Ovary (tissue), 9 donors: Measurements from ENCODE around the gene NEMP2. TPM values are rescaled to one million over a fixed set of nuclear protein-coding genes. Genes with fewer than 3 reads are reported as not detected.

Experiments
- DNase-seq, 5 donors: peaks; one replicate each; pipeline ENCODE4 v3.0.0-alpha.2; 2019 to 2020
- H3K27ac ChIP-seq, 2 donors: fragments of 200-600 bp; one replicate each; pipeline versions ENCODE4 v1.5.1 to v1.8.0; 2019 to 2022
- H3K27me3 ChIP-seq: fragments of 200-600 bp; one replicate; pipeline ENCODE4 v1.8.0; 2022
- H3K36me3 ChIP-seq: fragments of 200-600 bp; sonication (generic); one replicate; pipeline ENCODE4 v1.5.1; 2019
- H3K4me1 ChIP-seq: one replicate; pipeline ENCODE4 v1.8.1; 2013; ENCODE audit warnings: mild to moderate bottlenecking, moderate library complexity; ENCODE audit not compliant: insufficient read depth
- H3K4me3 ChIP-seq: fragments of 200-600 bp; sonication (generic); one replicate; pipeline ENCODE4 v1.5.1; 2017
- H3K9me3 ChIP-seq, 2 donors: fragments of 200-600 bp in 1 of 2; sonication (generic) in 1 of 2; one replicate each; pipeline versions ENCODE4 v1.5.1 to v1.8.1; 2013 to 2019; ENCODE audit warnings: mild to moderate bottlenecking in 1 of 2, moderate library complexity in 1 of 2
- CTCF ChIP-seq, 3 donors: fragments of 450-650 bp in 2 of 3; fragments of 200-600 bp in 1 of 3; IDR thresholded peaks; one replicate each; pipeline versions ENCODE4 v1.5.1 to v1.8.0; 2016 to 2022; ENCODE audit warnings: antibody characterized with exemption in 3 of 3, mild to moderate bottlenecking in 1 of 3
- EP300 ChIP-seq: sonication (generic); formaldehyde crosslinking; IDR thresholded peaks from one replicate; pipeline ENCODE4 v1.6.1; 2017; ENCODE audit warnings: antibody characterized with exemption
- POLR2A ChIP-seq: fragments of 450-650 bp; IDR thresholded peaks from one replicate; pipeline ENCODE4 v1.6.1; 2017; ENCODE audit warnings: antibody characterized with exemption, mild to moderate bottlenecking, moderate library complexity
- WGBS, 3 donors: extraction: QIAGEN DNeasy Blood & Tissue Kit in 1 of 3; methylation state at CpG; one replicate each; pipeline versions ENCODE4 v1.1.5 to v1.1.7; 2013 to 2017; 5-methylcytosine and 5-hydroxymethylcytosine counted together
- intact Hi-C, 4 donors: fragments of 100-400 bp; cut with DNase I; formaldehyde crosslinking; loops; one replicate each; pipeline versions ENCODE4 v1.11.0 to v1.15.1; 2022 to 2023
- polyA plus RNA-seq, 2 donors: library from polyadenylated mRNA; stranded (reverse); fragments of 200-250 nt in 1 of 2; fragments of 350-450 nt in 1 of 2; fragmentation: Illumina TruSeq in 1 of 2; extraction: RNeasy Lipid Tissue Mini Kit (QIAGEN cat#74804) in 1 of 2; gene quantifications; one replicate each; pipeline ENCODE4 v1.2.3, GENCODE V29; 2013 to 2014
- total RNA-seq, 7 donors: library from RNA; depleted of rRNA in 2 of 7; stranded (reverse); fragments of >200 nt in 2 of 7; fragmentation: NEBNext Ultra II Directional in 3 of 7; extraction: Animal tissue kit (Norgen Biotek cat#: 25700) in 3 of 7; gene quantifications; one replicate each; pipeline versions ENCODE4 v1.1.0 to v1.2.4, GENCODE V29; 2016 to 2023
- donor health status: DM: no; HTN: no; CAD: no; lungs with moderate emphysema.
- donor health status: DM: no; HTN: no; CAD: no.
- donor health status: Bipolar disorder and iron deficiency.
- donor health status: DM: yes; HTN: yes; CAD: no.
- donor health status: DM: no; HTN: no; CAD: no.
- donor health status: DM: yes; HTN: yes; CAD: no.

NEMP2 gene
- total and polyA plus RNA-seq, 9 donors, result 1.4 to 6.4 (median 4.5) TPM

GRCh38 chr2:190551928-190552327 lies 17.4 kb upstream of the NEMP2 start:
- 79 to 85% (median 83%) methylated on average over 4 of the region's 4 CpGs for WGBS, 3 donors
- intact Hi-C loops, result no loop called here
- no peak overlapping the region for H3K4me3 ChIP-seq
- H3K9me3 ChIP-seq, result no peaks in the 10 kb centered on the region
- H3K4me1 ChIP-seq, result no peaks in the 10 kb centered on the region
- no peaks in the 10 kb centered on the region for H3K27me3 ChIP-seq
- DNase-seq, result no peak
- H3K36me3 ChIP-seq, result no peaks in the 10 kb centered on the region
- no peak overlapping the region for H3K27ac ChIP-seq
- TF ChIP-seq POLR2A (no peak), EP300 (no peak), CTCF (IDR thresholded peaks at IDR 0.05) (no peak)

- intact Hi-C loops, result no loop called here
- no peak for DNase-seq
- no peak overlapping the region for H3K4me3 ChIP-seq
- no peak for TF ChIP-seq EP300
- H3K9me3 ChIP-seq, result no peaks in the 10 kb centered on the region
- no peaks in the 10 kb centered on the region for H3K27me3 ChIP-seq
- H3K4me1 ChIP-seq, result no peaks in the 10 kb centered on the region
- H3K27ac ChIP-seq, result no peak overlapping the region
- H3K36me3 ChIP-seq, result no peaks in the 10 kb centered on the region
- 94 to 98% (median 97%) methylated on average over 3 of the region's 3 CpGs for WGBS, 3 donors
Observed at GRCh38 chr2:190550137-190550536, 15.6 kb upstream of the NEMP2 start.

- H3K4me3 ChIP-seq, result no peak overlapping the region
- H3K27me3 ChIP-seq, result no peaks in the 10 kb centered on the region
- no peaks in the 10 kb centered on the region for H3K4me1 ChIP-seq
- H3K27ac ChIP-seq, result no peak overlapping the region
- DNase-seq, result no peak
- no peaks in the 10 kb centered on the region for H3K36me3 ChIP-seq
- no peaks in the 10 kb centered on the region for H3K9me3 ChIP-seq
- TF ChIP-seq CTCF (IDR thresholded peaks at IDR 0.05), result no peak
- TF ChIP-seq POLR2A, result no peak
- no peak for TF ChIP-seq EP300
- intact Hi-C loops, result no loop called here
Observed at GRCh38 chr2:190547886-190548285, 13.4 kb upstream of the NEMP2 start.

- Histone ChIP-seq H3K27me3 (no peaks in the 10 kb centered on the region), H3K36me3 (no peaks in the 10 kb centered on the region), H3K4me3 (no peak overlapping the region), H3K27ac (no peak overlapping the region), H3K4me1 (no peaks in the 10 kb centered on the region), H3K9me3 (no peaks in the 10 kb centered on the region)
- 89 to 93% (median 91%) methylated on average over 3 of the region's 3 CpGs for WGBS, 3 donors
- DNase-seq, result no peak
- intact Hi-C loops, result no loop called here
- TF ChIP-seq CTCF (IDR thresholded peaks at IDR 0.05), result no peak
Observed at GRCh38 chr2:190546734-190547133, 12.2 kb upstream of the NEMP2 start.

- Histone ChIP-seq H3K27me3 (no peaks in the 10 kb centered on the region), H3K27ac (no peak overlapping the region), H3K9me3 (no peaks in the 10 kb centered on the region), H3K36me3 (no peaks in the 10 kb centered on the region), H3K4me1 (no peaks in the 10 kb centered on the region), H3K4me3 (no peak overlapping the region)
- 6 to 22% (median 7%) methylated on average over 5 of the region's 5 CpGs for WGBS, 3 donors
- intact Hi-C loops, result no loop called here
- DNase-seq, result no peak
- no peak for TF ChIP-seq CTCF (IDR thresholded peaks at IDR 0.05)
- TF ChIP-seq POLR2A, result no peak
- no peak for TF ChIP-seq EP300
Observed at GRCh38 chr2:190545555-190546385, 11.2 kb upstream of the NEMP2 start.
